ENCODE results near the gene SRPRB.

Gene SRPRB

DNA sequence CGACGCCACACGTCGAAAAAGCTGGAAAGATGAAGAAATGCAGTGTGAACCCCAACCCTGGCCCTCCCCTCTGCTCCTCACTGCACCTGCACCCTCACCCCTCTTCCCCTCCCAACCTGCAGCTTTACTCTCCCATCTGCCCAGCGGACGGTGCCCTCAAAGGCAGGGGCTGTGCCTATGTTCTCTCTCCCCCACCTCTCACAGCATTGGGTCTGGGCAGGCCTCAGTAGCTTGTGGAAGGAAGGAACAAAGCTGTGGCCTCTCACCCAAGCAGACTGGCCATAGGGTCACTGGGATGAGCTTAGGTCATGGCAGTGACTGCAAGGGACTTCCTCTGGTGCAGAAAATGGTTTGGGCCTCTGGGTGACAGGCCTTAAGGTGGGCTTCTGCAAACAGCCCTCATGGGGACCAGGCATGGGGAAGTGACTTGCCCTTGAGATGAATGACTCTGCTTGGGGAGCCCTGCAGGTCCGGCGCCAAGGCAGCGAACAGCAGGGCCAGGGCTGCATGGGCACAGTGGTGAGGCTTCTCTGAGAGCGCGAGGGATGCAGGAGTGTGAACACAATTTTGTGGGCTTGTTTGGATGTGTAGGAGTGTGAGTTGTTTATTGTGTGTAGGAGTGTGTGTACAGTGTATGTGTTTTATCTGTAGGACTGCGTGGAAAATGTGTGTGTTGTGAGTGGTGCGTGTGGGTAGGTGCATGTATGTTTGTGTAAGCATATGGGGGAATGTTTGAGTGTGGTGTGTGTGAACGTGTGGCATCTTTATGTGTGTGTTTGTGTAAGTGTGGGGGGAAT is 29.2 kb downstream of the SRPRB start:
- Mint-ChIP-seq H3K27me3 (peaks cover 6% of the 10 kb centered on the region), H3K9me3 (no peaks in the 10 kb centered on the region), H3K4me1 (no peaks in the 10 kb centered on the region), H3K36me3 (ENCODE audit: insufficient read depth) (peaks cover 1% of the 10 kb centered on the region), H3K27ac (ENCODE audit: low read depth) (no peak overlapping the region), H3K4me3 (no peak overlapping the region)
- DNase-seq (ENCODE audit: low spot score in 2 of 2) (no peak), ATAC-seq (replicated peaks; ENCODE audit: extremely low read depth, poor library complexity, severe bottlenecking) (no peak)

DNA sequence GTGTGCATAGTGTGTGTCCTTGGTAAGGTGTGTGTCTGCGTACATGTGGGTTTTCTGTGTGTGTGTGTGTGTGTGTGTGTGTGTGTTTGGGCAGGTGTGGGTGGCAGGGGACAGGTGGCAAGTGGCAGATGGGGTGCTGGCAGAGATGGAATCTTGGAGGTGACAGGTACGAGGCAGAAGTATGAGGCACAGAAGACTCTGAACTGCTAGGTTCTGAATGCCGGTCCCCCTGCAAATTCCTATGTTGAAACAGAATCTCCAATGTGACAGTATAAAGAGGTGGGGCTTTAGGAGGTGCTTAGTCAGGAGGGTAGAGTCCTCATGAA is 29.8 kb downstream of the SRPRB start:
- H3K4me3 Mint-ChIP-seq: no peak overlapping the region
- H3K4me1 Mint-ChIP-seq: no peaks in the 10 kb centered on the region
- DNase-seq (ENCODE audit: low spot score in 2 of 2) (no peak), ATAC-seq (replicated peaks; ENCODE audit: extremely low read depth, poor library complexity, severe bottlenecking) (no peak)
- no peaks in the 10 kb centered on the region for H3K9me3 Mint-ChIP-seq
- peaks cover 4% of the 10 kb centered on the region for H3K27me3 Mint-ChIP-seq
- H3K36me3 Mint-ChIP-seq (ENCODE audit: insufficient read depth): no peaks in the 10 kb centered on the region
- H3K27ac Mint-ChIP-seq (ENCODE audit: low read depth): no peak overlapping the region

- H3K27me3 Mint-ChIP-seq: no peaks in the 10 kb centered on the region
- H3K4me3 Mint-ChIP-seq: no peak overlapping the region
- no peaks in the 10 kb centered on the region for H3K4me1 Mint-ChIP-seq
- H3K9me3 Mint-ChIP-seq: no peaks in the 10 kb centered on the region
- no peak for ATAC-seq (replicated peaks; ENCODE audit: extremely low read depth, poor library complexity, severe bottlenecking)
- no peaks in the 10 kb centered on the region for H3K36me3 Mint-ChIP-seq (ENCODE audit: insufficient read depth)
- no peak overlapping the region for H3K27ac Mint-ChIP-seq (ENCODE audit: low read depth)
- DNase-seq (ENCODE audit: low spot score in 2 of 2): no peak
Observed at GRCh38 chr3:133835961-133836360, 30.3 kb downstream of the SRPRB start.

- H3K27me3 Mint-ChIP-seq: no peaks in the 10 kb centered on the region
- no peaks in the 10 kb centered on the region for H3K9me3 Mint-ChIP-seq
- H3K4me3 Mint-ChIP-seq: no peak overlapping the region
- H3K36me3 Mint-ChIP-seq (ENCODE audit: insufficient read depth): no peaks in the 10 kb centered on the region
- ATAC-seq (replicated peaks; ENCODE audit: extremely low read depth, poor library complexity, severe bottlenecking) (no peak), DNase-seq (ENCODE audit: low spot score in 2 of 2) (no peak)
- no peak overlapping the region for H3K27ac Mint-ChIP-seq (ENCODE audit: low read depth)
- no peaks in the 10 kb centered on the region for H3K4me1 Mint-ChIP-seq
Observed at GRCh38 chr3:133836497-133837158, 31.0 kb downstream of the SRPRB start.

DNA sequence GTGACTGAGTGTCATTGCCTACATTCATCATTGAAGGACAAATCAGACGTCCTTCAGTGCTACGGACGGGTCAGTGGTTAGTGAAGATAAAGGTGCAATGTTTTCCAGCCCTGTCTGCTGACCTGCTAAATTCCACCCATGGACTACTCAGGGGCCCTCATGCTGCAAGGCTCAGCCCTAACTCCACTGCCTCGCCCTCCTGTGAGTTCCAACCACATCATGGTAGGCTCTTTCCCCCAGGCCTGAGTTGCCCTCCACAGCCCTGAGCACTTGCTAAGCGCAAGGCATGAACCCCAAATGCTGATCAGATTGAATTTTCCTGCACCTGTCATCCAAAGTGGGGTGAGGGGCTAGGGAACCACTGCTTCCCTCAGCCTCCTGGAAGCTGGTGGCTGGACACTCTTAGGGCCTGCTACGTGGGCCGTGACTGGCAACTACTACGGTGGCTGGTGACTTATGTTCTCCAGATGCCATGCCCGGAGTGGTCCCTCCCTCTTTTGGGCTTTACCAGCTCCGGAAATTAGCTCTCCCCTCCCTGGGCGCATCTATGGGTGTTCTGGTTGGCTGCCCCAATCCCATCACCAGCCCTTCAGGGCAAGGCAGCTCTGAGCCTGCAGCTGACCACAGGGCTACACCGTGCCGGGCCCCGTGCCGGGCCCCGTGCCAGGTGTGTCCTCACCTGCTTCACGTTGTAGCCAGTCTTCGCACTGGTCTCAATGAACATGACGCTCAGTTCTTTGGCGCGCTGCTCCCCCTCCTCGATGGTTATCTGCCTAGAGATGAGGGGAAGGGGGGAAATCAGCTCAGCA is 32.1 kb downstream of the SRPRB start:
- Mint-ChIP-seq H3K9me3 (no peaks in the 10 kb centered on the region), H3K27me3 (no peaks in the 10 kb centered on the region), H3K4me3 (no peak overlapping the region), H3K36me3 (ENCODE audit: insufficient read depth) (no peaks in the 10 kb centered on the region), H3K27ac (ENCODE audit: low read depth) (no peak overlapping the region), H3K4me1 (no peaks in the 10 kb centered on the region)
- DNase-seq (ENCODE audit: low spot score in 2 of 2) (no peak), ATAC-seq (replicated peaks; ENCODE audit: extremely low read depth, poor library complexity, severe bottlenecking) (no peak)

- DNase-seq (ENCODE audit: low spot score in 2 of 2) (no peak), ATAC-seq (replicated peaks; ENCODE audit: extremely low read depth, poor library complexity, severe bottlenecking) (no peak)
- no peak overlapping the region for H3K4me3 Mint-ChIP-seq
- H3K36me3 Mint-ChIP-seq (ENCODE audit: insufficient read depth): no peaks in the 10 kb centered on the region
- no peaks in the 10 kb centered on the region for H3K27me3 Mint-ChIP-seq
- no peaks in the 10 kb centered on the region for H3K4me1 Mint-ChIP-seq
- no peaks in the 10 kb centered on the region for H3K9me3 Mint-ChIP-seq
- no peak overlapping the region for H3K27ac Mint-ChIP-seq (ENCODE audit: low read depth)
Observed at GRCh38 chr3:133838296-133838789, 32.7 kb downstream of the SRPRB start.

- DNase-seq (ENCODE audit: low spot score in 2 of 2) (no peak), ATAC-seq (replicated peaks; ENCODE audit: extremely low read depth, poor library complexity, severe bottlenecking) (no peak)
- H3K36me3 Mint-ChIP-seq (ENCODE audit: insufficient read depth): no peaks in the 10 kb centered on the region
- H3K4me1 Mint-ChIP-seq: no peaks in the 10 kb centered on the region
- H3K9me3 Mint-ChIP-seq: no peaks in the 10 kb centered on the region
- peaks cover 4% of the 10 kb centered on the region for H3K27me3 Mint-ChIP-seq
- H3K27ac Mint-ChIP-seq (ENCODE audit: low read depth): no peak overlapping the region
- no peak overlapping the region for H3K4me3 Mint-ChIP-seq
Observed at GRCh38 chr3:133838916-133839800, 33.5 kb downstream of the SRPRB start.

GRCh38 chr3:133840055-133840737 is 34.6 kb downstream of the SRPRB start:
- no peaks in the 10 kb centered on the region for H3K9me3 Mint-ChIP-seq
- ATAC-seq (replicated peaks; ENCODE audit: extremely low read depth, poor library complexity, severe bottlenecking) (no peak), DNase-seq (ENCODE audit: low spot score in 2 of 2) (no peak)
- no peak overlapping the region for H3K27ac Mint-ChIP-seq (ENCODE audit: low read depth)
- peaks cover 9% of the 10 kb centered on the region for H3K27me3 Mint-ChIP-seq
- no peaks in the 10 kb centered on the region for H3K4me1 Mint-ChIP-seq
- no peaks in the 10 kb centered on the region for H3K36me3 Mint-ChIP-seq (ENCODE audit: insufficient read depth)
- no peak overlapping the region for H3K4me3 Mint-ChIP-seq

DNA sequence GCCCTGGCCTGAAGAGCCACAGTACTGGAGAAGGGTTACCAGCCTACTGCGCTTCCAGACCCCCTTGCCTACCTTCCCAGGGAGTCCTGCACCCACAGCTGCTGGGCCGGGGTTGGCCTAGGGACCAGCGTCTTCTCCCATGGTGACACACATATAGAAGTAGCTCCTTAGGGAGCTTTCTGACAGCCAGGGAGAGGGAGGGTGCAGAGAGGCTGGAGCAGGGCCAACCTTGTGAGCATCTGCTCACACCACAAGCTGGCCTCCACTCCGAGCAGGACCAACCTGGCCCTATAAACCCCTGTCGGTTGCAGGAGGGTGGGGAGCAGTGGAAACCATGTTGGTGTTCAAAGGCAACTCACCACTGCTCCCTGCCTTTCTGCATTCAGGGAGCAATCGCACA is 35.2 kb downstream of the SRPRB start:
- Mint-ChIP-seq H3K27me3 (peaks cover 9% of the 10 kb centered on the region), H3K4me1 (no peaks in the 10 kb centered on the region), H3K27ac (ENCODE audit: low read depth) (no peak overlapping the region), H3K36me3 (ENCODE audit: insufficient read depth) (no peaks in the 10 kb centered on the region), H3K4me3 (no peak overlapping the region), H3K9me3 (no peaks in the 10 kb centered on the region)
- no peak for DNase-seq (ENCODE audit: low spot score in 2 of 2)
- ATAC-seq (replicated peaks; ENCODE audit: extremely low read depth, poor library complexity, severe bottlenecking): no peak

- H3K27me3 Mint-ChIP-seq: peaks cover 9% of the 10 kb centered on the region
- H3K36me3 Mint-ChIP-seq (ENCODE audit: insufficient read depth): no peaks in the 10 kb centered on the region
- no peaks in the 10 kb centered on the region for H3K9me3 Mint-ChIP-seq
- no peak for ATAC-seq (replicated peaks; ENCODE audit: extremely low read depth, poor library complexity, severe bottlenecking)
- DNase-seq (ENCODE audit: low spot score in 2 of 2): no peak
- H3K4me1 Mint-ChIP-seq: no peaks in the 10 kb centered on the region
- no peak overlapping the region for H3K27ac Mint-ChIP-seq (ENCODE audit: low read depth)
- H3K4me3 Mint-ChIP-seq: no peak overlapping the region
Observed at GRCh38 chr3:133841196-133841595, 35.6 kb downstream of the SRPRB start.

DNA sequence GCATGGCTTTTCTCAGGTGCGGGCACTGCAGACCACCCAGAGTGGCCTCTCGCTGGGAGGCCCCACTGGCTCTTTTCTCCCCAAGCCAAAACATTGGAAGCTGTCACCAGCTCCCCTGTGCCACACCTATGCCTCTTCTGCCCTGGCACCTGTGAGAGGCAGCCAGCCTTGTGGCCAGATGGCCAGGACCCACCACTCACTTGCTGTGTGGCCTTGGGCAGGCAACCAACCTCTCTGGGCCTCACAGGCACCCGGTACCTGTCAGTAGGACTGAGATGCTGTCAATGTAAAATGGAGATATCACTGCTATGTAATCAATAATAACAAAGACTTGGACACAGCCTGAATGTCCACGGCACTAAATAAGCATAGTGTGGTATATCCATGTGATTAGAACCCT is 36.5 kb downstream of the SRPRB start:
- Mint-ChIP-seq H3K9me3 (no peaks in the 10 kb centered on the region), H3K36me3 (ENCODE audit: insufficient read depth) (no peaks in the 10 kb centered on the region), H3K4me1 (no peaks in the 10 kb centered on the region), H3K4me3 (no peak overlapping the region), H3K27me3 (peaks cover 9% of the 10 kb centered on the region), H3K27ac (ENCODE audit: low read depth) (no peak overlapping the region)
- DNase-seq (ENCODE audit: low spot score in 2 of 2) (no peak), ATAC-seq (replicated peaks; ENCODE audit: extremely low read depth, poor library complexity, severe bottlenecking) (no peak)

- H3K4me1 Mint-ChIP-seq: no peaks in the 10 kb centered on the region
- peaks cover 9% of the 10 kb centered on the region for H3K27me3 Mint-ChIP-seq
- H3K4me3 Mint-ChIP-seq: no peak overlapping the region
- H3K27ac Mint-ChIP-seq (ENCODE audit: low read depth): no peak overlapping the region
- no peak for DNase-seq (ENCODE audit: low spot score in 2 of 2)
- H3K36me3 Mint-ChIP-seq (ENCODE audit: insufficient read depth): no peaks in the 10 kb centered on the region
- no peak for ATAC-seq (replicated peaks; ENCODE audit: extremely low read depth, poor library complexity, severe bottlenecking)
- H3K9me3 Mint-ChIP-seq: no peaks in the 10 kb centered on the region
Observed at GRCh38 chr3:133843634-133844033, 38.0 kb downstream of the SRPRB start.

Measured in central memory CD8-positive, alpha-beta T cell (primary cell).